ENCODE data around the gene CHCHD4. TPM values are rescaled to one million over a fixed set of nuclear protein-coding genes. Genes with fewer than 3 reads are reported as not detected.

The CHCHD4 gene
- total RNA-seq, 1 donor from 2014 or later = 9.8 TPM

DNA sequence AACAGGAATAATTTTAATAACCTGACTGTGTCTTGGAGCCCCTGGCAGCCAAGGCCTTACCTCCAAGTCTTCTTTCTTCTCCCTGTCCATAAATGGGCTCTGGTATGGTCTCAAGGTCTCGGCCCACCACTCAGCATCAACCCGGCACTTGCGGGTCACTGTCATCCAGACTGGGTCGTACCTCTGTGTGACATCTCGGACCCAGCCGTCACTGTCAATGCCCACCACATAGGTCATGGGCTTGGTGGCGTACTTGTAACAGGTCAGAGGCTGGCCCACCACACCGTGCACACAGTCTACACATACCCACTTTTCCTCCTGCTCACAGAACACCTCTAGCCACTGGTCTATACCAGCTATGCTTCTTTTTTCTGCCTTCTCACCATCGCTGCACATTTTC lies 33.3 kb upstream of the CHCHD4 start:
- DNase-seq (no peak), ATAC-seq (ENCODE audit: low read depth) (no peak)
- TF ChIP-seq, protein P1, sequence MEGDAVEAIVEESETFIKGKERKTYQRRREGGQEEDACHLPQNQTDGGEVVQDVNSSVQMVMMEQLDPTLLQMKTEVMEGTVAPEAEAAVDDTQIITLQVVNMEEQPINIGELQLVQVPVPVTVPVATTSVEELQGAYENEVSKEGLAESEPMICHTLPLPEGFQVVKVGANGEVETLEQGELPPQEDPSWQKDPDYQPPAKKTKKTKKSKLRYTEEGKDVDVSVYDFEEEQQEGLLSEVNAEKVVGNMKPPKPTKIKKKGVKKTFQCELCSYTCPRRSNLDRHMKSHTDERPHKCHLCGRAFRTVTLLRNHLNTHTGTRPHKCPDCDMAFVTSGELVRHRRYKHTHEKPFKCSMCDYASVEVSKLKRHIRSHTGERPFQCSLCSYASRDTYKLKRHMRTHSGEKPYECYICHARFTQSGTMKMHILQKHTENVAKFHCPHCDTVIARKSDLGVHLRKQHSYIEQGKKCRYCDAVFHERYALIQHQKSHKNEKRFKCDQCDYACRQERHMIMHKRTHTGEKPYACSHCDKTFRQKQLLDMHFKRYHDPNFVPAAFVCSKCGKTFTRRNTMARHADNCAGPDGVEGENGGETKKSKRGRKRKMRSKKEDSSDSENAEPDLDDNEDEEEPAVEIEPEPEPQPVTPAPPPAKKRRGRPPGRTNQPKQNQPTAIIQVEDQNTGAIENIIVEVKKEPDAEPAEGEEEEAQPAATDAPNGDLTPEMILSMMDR (IDR thresholded peaks at IDR 0.05) = no peak
- ChIA-PET POLR2A (no interaction called here), CTCF (no interaction called here)
- no peak overlapping the region for H3K27ac Mint-ChIP-seq
- intact Hi-C loops (cut with micrococcal nuclease) = loop anchor here (2.0 kb wide), 1 partner anchor 17 kb away; no protein-coding TSS in a partner anchor
- peaks cover 90% of the 10 kb centered on the region for H3K36me3 Mint-ChIP-seq (ENCODE audit: low read depth)
- no peak overlapping the region for H3K4me3 Mint-ChIP-seq
- H3K27me3 Mint-ChIP-seq = no peaks in the 10 kb centered on the region
- H3K4me1 Mint-ChIP-seq = no peaks in the 10 kb centered on the region
- H3K9me3 Mint-ChIP-seq = peaks cover 14% of the 10 kb centered on the region

DNA sequence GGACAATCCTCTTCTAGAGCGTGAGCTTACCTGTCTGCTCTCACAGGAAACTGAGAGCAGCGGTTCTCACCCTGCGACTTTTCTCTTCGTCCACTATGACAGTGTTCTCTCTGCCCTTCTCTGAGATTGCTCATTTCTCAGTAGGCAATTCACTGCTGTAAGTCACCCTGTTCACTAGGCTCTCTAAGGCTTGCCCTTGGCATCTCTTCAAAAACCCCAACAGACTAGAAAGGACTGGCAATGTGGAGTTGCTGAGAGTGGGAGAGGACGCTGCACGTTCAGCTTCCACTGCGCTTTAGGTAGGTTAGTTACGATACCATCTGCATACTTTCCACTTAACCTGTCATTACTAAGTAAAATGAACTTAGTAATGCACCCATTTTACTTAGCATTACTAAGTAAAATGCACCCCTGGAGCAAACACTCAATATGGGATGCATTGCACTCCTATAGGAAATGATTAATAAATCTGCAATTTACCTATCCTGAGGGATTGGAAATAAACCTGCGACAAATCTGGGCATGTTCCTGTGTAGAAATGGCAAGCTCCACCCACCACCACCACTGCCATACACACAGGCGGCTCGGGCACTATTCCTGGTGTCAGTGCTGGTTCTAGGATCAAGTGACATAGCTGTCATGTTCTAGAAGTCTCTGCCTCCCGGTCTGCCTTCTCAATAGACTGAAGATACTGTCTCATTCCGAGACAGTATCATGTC lies 32.3 kb upstream of the CHCHD4 start:
- TF ChIP-seq, protein P1 (IDR thresholded peaks at IDR 0.05) = no peak
- H3K9me3 Mint-ChIP-seq = peaks cover 7% of the 10 kb centered on the region
- ChIA-PET POLR2A (no interaction called here), CTCF (no interaction called here)
- no peaks in the 10 kb centered on the region for H3K4me1 Mint-ChIP-seq
- H3K27ac Mint-ChIP-seq = no peak overlapping the region
- no peak for ATAC-seq (ENCODE audit: low read depth)
- H3K27me3 Mint-ChIP-seq = no peaks in the 10 kb centered on the region
- intact Hi-C loops (cut with micrococcal nuclease) = no loop called here
- H3K36me3 Mint-ChIP-seq (ENCODE audit: low read depth) = peaks cover 90% of the 10 kb centered on the region
- DNase-seq = no peak
- no peak overlapping the region for H3K4me3 Mint-ChIP-seq

DNA sequence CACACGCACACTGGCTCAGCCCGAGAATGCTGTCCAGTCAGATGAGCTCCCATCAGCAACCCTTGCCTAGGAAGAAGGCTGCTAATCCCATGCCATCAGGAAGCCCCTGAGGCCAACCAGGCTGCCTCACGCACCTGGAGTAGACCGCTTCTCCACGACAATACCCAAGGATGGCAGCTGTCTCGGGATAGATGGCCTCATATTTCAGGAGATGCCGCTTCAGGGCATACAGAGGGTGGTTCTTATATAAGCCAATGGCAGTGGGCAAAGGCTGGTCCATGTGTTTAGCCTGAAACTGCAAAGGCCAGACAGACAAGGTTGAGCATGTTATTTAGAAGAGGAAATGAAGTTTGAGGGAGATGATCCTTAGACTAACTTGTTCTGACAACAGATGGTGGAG lies 31.5 kb upstream of the CHCHD4 start:
- no peak overlapping the region for H3K27ac Mint-ChIP-seq
- no peak for DNase-seq
- CTCF ChIA-PET = no interaction called here
- intact Hi-C loops (cut with micrococcal nuclease) = no loop called here
- no peaks in the 10 kb centered on the region for H3K4me1 Mint-ChIP-seq
- H3K4me3 Mint-ChIP-seq = no peak overlapping the region
- TF ChIP-seq, protein P1 (IDR thresholded peaks at IDR 0.05) = no peak
- POLR2A ChIA-PET = no interaction called here
- no peak for ATAC-seq (ENCODE audit: low read depth)
- peaks cover 2% of the 10 kb centered on the region for H3K9me3 Mint-ChIP-seq
- H3K36me3 Mint-ChIP-seq (ENCODE audit: low read depth) = peaks cover 87% of the 10 kb centered on the region
- H3K27me3 Mint-ChIP-seq = no peaks in the 10 kb centered on the region

DNA sequence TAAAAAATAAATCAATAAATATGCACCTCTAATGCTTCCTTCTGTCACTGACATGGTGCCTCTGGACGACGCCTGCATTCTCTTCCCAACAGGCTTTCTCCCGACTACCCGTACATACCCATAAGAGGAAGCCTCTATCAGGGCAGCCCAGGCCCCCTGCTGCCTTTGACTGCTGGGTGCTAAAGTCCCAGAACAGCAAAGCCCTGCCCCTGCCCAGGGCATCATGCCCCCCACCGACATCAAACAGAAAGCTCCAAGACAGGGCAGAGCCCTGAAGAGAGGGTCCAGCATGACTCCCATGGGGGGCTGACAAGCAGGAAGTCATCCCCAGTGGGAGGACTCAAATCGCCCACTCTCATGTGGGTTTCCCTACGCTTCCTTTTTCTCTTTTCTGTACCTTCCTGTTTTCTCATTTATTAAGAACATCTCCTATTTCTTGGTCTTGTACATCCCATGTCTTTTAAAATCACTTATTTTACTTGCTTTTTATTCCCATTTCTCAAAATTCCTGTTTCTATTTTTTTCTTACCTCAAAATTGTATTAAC lies 30.3 kb upstream of the CHCHD4 start:
- Mint-ChIP-seq H3K27me3 (no peaks in the 10 kb centered on the region), H3K9me3 (no peaks in the 10 kb centered on the region), H3K4me1 (no peaks in the 10 kb centered on the region), H3K27ac (no peak overlapping the region), H3K4me3 (no peak overlapping the region), H3K36me3 (ENCODE audit: low read depth) (peaks cover 84% of the 10 kb centered on the region)
- ChIA-PET POLR2A (no interaction called here), CTCF (no interaction called here)
- no peak for DNase-seq
- ATAC-seq (ENCODE audit: low read depth) = no peak
- intact Hi-C loops (cut with micrococcal nuclease) = no loop called here
- TF ChIP-seq, protein P1 (IDR thresholded peaks at IDR 0.05) = no peak

DNA sequence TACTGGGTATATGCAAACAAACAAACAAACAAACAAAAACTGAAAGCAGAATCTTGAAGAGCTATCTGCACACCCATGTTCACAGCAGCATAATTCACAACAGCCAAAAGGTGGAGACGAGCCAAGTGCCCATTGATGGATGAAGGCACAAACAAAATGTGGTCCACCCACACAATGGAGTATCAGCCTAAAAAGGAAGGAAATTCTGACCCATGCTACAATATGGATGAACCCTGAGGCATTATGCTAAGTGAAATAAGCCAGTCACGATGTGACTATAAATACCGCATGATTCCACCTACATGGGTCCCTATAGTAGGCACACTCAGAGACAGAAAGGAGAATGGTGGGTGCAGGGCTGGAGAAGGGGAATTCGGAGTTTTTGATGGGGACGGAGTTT lies 29.6 kb upstream of the CHCHD4 start:
- H3K4me3 Mint-ChIP-seq = no peak overlapping the region
- peaks cover 81% of the 10 kb centered on the region for H3K36me3 Mint-ChIP-seq (ENCODE audit: low read depth)
- ChIA-PET CTCF (no interaction called here), POLR2A (no interaction called here)
- no peaks in the 10 kb centered on the region for H3K9me3 Mint-ChIP-seq
- TF ChIP-seq, protein P1 (IDR thresholded peaks at IDR 0.05) = no peak
- ATAC-seq (ENCODE audit: low read depth) (no peak), DNase-seq (no peak)
- no peak overlapping the region for H3K27ac Mint-ChIP-seq
- H3K27me3 Mint-ChIP-seq = no peaks in the 10 kb centered on the region
- intact Hi-C loops (cut with micrococcal nuclease) = no loop called here
- H3K4me1 Mint-ChIP-seq = no peaks in the 10 kb centered on the region
